Hepatic stellate cell (primary cell): ENCODE data around the gene CRYM.
"Not testable (repeated sequence)": the region's sequence is repeated elsewhere in the genome, so short reads cannot be mapped to it uniquely, and the experiment has no call there.

Experiments used
- DNase-seq: peaks from one replicate; pipeline ENCODE4 v3.0.0; 2011; ENCODE audit warnings: low spot score

Gene CRYM

GRCh38 chr16:21277927-21278706, at the start of gene CRYM:
Gene CRYM, minus strand, starts transcription at chr16:21278290. Its CDS starts 39 bp downstream, at chr16:21278251.
- DNase-seq, result peak; percentile 51

GRCh38 chr16:21327046-21327445, 49.0 kb upstream of the CRYM start:
- no peak for DNase-seq

- no peak for DNase-seq
Measured at GRCh38 chr16:21326459-21326858, 48.4 kb upstream of the CRYM start.

GRCh38 chr16:21324267-21324666, 46.2 kb upstream of the CRYM start:
- no peak for DNase-seq

- not testable (repeated sequence) for DNase-seq
Measured at GRCh38 chr16:21322251-21322650, 44.2 kb upstream of the CRYM start.

GRCh38 chr16:21321736-21322135, 43.6 kb upstream of the CRYM start:
- no peak for DNase-seq

- no peak for DNase-seq
Measured at GRCh38 chr16:21314339-21314738, 36.2 kb upstream of the CRYM start.

- DNase-seq, result not testable (repeated sequence)
Measured at GRCh38 chr16:21312863-21313372, 34.8 kb upstream of the CRYM start.

- DNase-seq, result not testable (repeated sequence)
Measured at GRCh38 chr16:21312046-21312445, 34.0 kb upstream of the CRYM start.

GRCh38 chr16:21306712-21307111, 28.6 kb upstream of the CRYM start:
- DNase-seq, result not testable (repeated sequence)

GRCh38 chr16:21302898-21303528, 24.9 kb upstream of the CRYM start:
- DNase-seq, result peak; percentile 64

GRCh38 chr16:21302454-21302853, 24.4 kb upstream of the CRYM start:
- DNase-seq, result no peak

- no peak for DNase-seq
Measured at GRCh38 chr16:21301895-21302291, 23.8 kb upstream of the CRYM start.

GRCh38 chr16:21301168-21301894, 23.2 kb upstream of the CRYM start:
- DNase-seq, result peak; percentile 74

GRCh38 chr16:21300309-21301167, 22.4 kb upstream of the CRYM start:
- peak; percentile 92 for DNase-seq

GRCh38 chr16:21289789-21290188, 11.7 kb upstream of the CRYM start:
- DNase-seq, result not testable (repeated sequence)

GRCh38 chr16:21285314-21285713, 7.2 kb upstream of the CRYM start:
- no peak for DNase-seq

GRCh38 chr16:21284414-21284813, 6.3 kb upstream of the CRYM start:
- no peak for DNase-seq

GRCh38 chr16:21283521-21284289, 5.6 kb upstream of the CRYM start:
- no peak for DNase-seq

- DNase-seq, result no peak
Measured at GRCh38 chr16:21281698-21282389, 3.8 kb upstream of the CRYM start.
